Melanocyte of skin (primary cell): ENCODE results near the gene SLC16A13. TPM values are rescaled to one million over a fixed set of nuclear protein-coding genes. Genes with fewer than 3 reads are reported as not detected.

Experiments used
- small RNA-seq, 2 donors: library from RNA; depleted of rRNA; stranded (forward); fragments of <200 nt; gene quantifications; one replicate each; pipeline ENCODE3, GENCODE V24; 2012
- total RNA-seq, 2 donors: library from RNA; depleted of rRNA; stranded (reverse); fragments of >200 nt; gene quantifications; 2 replicates each; pipeline ENCODE4 v1.2.3, GENCODE V29; 2012

SLC16A13 gene, protein sequence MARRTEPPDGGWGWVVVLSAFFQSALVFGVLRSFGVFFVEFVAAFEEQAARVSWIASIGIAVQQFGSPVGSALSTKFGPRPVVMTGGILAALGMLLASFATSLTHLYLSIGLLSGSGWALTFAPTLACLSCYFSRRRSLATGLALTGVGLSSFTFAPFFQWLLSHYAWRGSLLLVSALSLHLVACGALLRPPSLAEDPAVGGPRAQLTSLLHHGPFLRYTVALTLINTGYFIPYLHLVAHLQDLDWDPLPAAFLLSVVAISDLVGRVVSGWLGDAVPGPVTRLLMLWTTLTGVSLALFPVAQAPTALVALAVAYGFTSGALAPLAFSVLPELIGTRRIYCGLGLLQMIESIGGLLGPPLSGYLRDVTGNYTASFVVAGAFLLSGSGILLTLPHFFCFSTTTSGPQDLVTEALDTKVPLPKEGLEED
- total RNA-seq = 1 to 10 TPM in 1 of 2 donors, under 1 TPM in 1; 1.00 to 1.4 TPM

DNA sequence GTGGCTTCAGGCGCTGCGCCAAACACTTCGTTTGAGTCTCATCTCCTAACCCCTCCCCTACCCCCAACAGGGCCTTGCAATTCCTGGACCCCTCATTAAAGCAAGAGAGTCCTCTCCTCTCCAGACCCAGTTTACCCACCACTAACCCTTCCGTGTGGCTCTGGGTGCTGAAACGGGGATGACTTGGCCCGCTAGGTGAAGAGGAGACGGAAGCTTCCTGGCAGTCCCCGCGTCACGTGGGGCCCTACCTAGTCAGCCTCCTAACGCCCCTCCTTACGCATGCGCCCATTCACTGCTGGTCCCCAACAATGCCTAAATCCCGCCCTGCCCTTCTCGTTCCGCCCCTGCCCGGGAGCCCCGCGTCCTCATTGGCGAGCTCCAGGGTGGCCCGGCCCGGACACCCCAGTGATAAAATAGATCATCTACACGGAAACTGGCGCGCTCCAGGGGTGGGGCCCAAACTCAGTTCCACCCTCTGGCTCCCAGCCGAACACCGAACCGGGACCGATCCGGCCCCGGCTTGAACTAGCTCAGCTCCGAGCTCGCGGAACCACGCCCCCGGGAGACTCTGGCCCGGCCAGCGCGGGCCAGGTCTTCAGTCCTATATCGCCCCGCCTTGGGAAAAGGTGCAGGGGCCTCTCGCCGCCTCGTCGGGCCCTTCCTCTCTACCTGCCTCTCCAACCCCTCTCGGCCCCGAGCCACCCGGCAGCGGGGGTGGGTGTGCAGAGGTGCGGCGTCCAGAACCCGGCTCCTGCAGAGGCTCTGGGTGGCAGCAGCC is at the start of gene SLC16A13:
Gene SLC16A13, plus strand, starts transcription at position 425 of the 778 bp plus-strand sequence. CDS start 368 bp downstream, outside the sequence.

GRCh38 chr17:6995500-6996255 is 40.1 kb upstream of the SLC16A13 start, which contains the start of gene ALOX12:
ALOX12 (plus strand) TSS chr17:6996049; CDS start chr17:6996118, 69 bp downstream.

GRCh38 chr17:7022781-7023571 is 12.8 kb upstream of the SLC16A13 start, which contains the start of gene BCL6B:
BCL6B (plus strand) TSS chr17:7023050; CDS start chr17:7023672, 622 bp downstream.

GRCh38 chr17:7043497-7044198 is 7.8 kb downstream of the SLC16A13 start, which contains the start of gene SLC16A11:
SLC16A11 (minus strand) TSS chr17:7044092; CDS start chr17:7043513, 579 bp downstream.

GRCh38 chr17:7079581-7080455 is 44.0 kb downstream of the SLC16A13 start, which contains the start of gene CLEC10A:
CLEC10A (minus strand) TSS chr17:7080251; CDS start chr17:7078812, 1,439 bp downstream.

Small RNA genes within 50 kb of the gene (small RNA-seq; reads per million reads assigned to genes)
- 0 to 0.23 reads per million in 2 donors for gene AC120057.1

Other genes with a start within 250 kb of the SLC16A13 start
- gene TEKT1, start 204.3 kb upstream of the SLC16A13 start, total RNA-seq = not detected
- not detected for gene ALOX12, start 40.0 kb upstream of the SLC16A13 start, total RNA-seq
- 10 to 100 TPM; 87.2 to 90.5 TPM for gene RNASEK, start 23.4 kb upstream of the SLC16A13 start, total RNA-seq
- not detected for gene BCL6B, start 13.0 kb upstream of the SLC16A13 start, total RNA-seq
- under 1 TPM in 1 of 2 donors, not detected in 1; under 0.01 TPM for gene SLC16A11, start 8.1 kb downstream of the SLC16A13 start, total RNA-seq
- not detected for gene CLEC10A, start 44.2 kb downstream of the SLC16A13 start, total RNA-seq
- gene ASGR2, start 78.8 kb downstream of the SLC16A13 start, total RNA-seq = not detected
- gene ASGR1, start 143.4 kb downstream of the SLC16A13 start, total RNA-seq = under 1 TPM; 0.33 to 0.34 TPM
- gene DLG4, start 183.8 kb downstream of the SLC16A13 start, total RNA-seq = 1 to 10 TPM; 6.2 to 9.7 TPM
- 100 to 1,000 TPM in 1 of 2 donors, 10 to 100 TPM in 1; 86.6 to 149 TPM for gene ACADVL, start 183.9 kb downstream of the SLC16A13 start, total RNA-seq
- gene DVL2, start 198.5 kb downstream of the SLC16A13 start, total RNA-seq = 100 to 1,000 TPM in 1 of 2 donors, 10 to 100 TPM in 1; 98.6 to 107 TPM
- gene PHF23, start 203.4 kb downstream of the SLC16A13 start, total RNA-seq = 10 to 100 TPM; 65.7 to 80.9 TPM
- gene GABARAP, start 206.4 kb downstream of the SLC16A13 start, total RNA-seq = 100 to 1,000 TPM; 165 to 225 TPM
- gene CTDNEP1, start 215.7 kb downstream of the SLC16A13 start, total RNA-seq = 10 to 100 TPM; 18.6 to 30.3 TPM
- 10 to 100 TPM; 33.7 to 47.3 TPM for gene ELP5, start 216.2 kb downstream of the SLC16A13 start, total RNA-seq
- under 1 TPM; 0.69 to 1.00 TPM for gene CLDN7, start 226.5 kb downstream of the SLC16A13 start, total RNA-seq
- gene SLC2A4, start 245.7 kb downstream of the SLC16A13 start, total RNA-seq = under 1 TPM; under 0.01 to 0.34 TPM